ENCODE measurements around the gene SLX1A.
"Not testable (repeated sequence)": the region's sequence is repeated elsewhere in the genome, so short reads cannot be mapped to it uniquely, and the experiment has no call there.

SLX1A gene

DNA sequence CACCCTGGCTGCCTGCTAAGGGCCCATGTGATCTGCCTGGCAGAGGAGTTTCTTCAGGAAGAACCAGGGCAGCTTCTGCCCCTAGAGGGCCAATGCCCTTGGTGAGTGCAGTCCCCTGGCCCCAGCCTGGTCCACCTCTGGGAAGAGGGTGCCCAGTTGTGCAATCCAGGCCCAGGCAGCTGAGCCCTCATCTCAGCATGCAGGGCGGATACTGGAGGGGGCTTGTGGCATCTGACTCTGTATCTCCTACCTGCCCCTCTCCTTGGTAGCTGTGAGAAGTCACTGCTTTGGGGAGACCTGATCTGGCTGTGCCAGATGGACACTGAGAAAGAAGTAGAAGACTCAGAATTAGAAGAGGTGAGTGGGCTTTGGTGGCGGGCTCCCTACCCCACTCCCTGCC lies 3.3 kb downstream of the SLX1A start:
- not testable (repeated sequence) for DNase-seq (ENCODE audit: low read depth); H3K4me3 ChIP-seq (ENCODE audit: control insufficient read depth, low read depth, low read length)

DNA sequence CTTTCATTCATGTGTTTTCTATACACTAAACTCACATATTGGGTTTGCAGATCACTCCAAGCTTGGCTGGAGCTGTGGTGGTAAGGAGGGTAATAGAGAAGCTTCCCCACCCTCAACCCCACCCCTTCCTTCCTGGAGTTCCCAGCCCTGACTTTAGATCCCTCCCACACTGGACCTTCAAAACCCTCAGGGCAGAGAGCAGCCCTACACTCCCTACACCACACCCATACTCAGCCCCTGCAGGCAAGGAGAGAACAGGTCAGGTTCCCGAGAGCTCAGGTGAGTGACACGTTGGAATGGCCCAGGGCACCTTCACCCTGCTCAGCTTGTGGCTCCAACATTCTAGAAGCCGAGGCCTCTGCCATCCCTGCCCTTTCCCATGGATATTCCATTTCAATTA lies 5.4 kb downstream of the SLX1A start, which contains the start of gene SULT1A3:
Gene SULT1A3, plus strand, starts transcription at position 207 of the 400 bp plus-strand sequence. CDS start 1,474 bp downstream, outside the sequence.
- not testable (repeated sequence) for DNase-seq (ENCODE audit: low read depth); H3K4me3 ChIP-seq (ENCODE audit: control insufficient read depth, low read depth, low read length)

DNA sequence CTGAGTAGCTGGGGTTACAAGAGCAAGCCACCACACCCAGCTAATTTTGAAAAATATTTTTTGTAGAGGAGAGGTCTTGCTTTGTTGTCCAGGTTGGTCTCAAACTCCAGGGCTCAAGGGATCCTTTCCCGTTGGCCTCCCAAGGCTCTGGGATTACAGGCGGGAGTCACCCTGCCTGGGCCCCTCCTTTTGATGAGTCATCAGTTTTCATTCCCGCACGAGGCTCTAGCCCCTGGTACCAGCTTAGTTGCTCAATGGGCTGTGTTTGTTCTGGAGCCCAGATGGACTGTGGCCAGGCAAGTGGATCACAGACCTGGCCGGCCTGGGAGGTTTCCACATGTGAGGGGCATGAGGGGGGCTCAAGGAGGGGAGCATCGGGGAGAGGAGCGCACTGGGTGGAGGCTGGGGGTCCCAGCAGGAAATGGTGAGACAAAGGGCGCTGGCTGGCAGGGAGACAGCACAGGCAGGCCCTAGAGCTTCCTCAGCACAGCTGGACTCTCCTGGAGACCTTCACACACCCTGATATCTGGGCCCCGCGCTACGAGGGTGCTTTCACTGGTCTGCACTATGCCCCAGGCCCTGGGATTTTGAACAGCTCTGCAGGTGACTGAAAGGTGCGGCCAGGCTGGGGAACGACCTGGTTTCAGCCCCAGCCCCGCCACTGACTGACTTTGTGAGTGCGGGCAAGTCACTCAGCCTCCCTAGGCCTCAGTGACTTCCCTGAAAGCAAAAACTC lies 6.1 kb downstream of the SLX1A start:
- DNase-seq (ENCODE audit: low read depth); H3K4me3 ChIP-seq (ENCODE audit: control insufficient read depth, low read depth, low read length): not testable (repeated sequence)

DNA sequence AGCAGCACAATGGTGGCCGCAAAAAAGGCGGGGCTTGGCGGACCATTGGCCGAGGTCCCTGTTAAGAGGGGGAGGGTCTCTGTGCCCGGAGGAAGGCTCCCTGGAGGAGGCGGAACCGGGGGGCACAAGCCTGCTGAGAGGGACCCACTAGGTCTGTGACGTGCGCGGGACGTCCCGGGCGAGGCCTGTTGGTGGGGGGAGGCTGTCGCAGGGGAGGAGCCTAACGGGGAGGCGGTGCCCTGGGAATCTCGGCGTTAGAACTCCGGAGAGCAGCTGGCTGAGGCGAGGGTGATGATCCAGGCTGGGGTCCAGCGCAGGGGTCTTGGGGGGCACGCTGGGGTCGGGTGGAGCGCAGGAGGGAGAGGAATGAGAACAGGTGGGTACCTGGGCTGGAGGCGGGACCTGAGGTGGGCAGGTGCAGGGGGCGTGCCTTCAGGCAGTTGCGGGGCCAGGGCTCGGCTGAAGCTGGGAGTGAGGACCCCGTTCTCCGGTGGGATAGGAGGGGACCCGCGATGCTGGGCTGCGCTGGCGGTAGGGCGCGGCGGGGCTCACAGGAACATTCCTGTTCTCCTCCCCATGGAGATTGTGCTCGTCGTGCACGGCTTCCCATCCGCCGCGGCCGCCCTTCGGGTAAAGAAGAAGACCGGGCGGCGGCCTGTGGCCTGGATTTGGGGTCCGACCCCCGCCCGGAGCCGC lies 12.0 kb downstream of the SLX1A start:
- not testable (repeated sequence) for DNase-seq (ENCODE audit: low read depth)
- peak overlapping the region; percentile 29 for H3K4me3 ChIP-seq (ENCODE audit: control insufficient read depth, low read depth, low read length)

DNA sequence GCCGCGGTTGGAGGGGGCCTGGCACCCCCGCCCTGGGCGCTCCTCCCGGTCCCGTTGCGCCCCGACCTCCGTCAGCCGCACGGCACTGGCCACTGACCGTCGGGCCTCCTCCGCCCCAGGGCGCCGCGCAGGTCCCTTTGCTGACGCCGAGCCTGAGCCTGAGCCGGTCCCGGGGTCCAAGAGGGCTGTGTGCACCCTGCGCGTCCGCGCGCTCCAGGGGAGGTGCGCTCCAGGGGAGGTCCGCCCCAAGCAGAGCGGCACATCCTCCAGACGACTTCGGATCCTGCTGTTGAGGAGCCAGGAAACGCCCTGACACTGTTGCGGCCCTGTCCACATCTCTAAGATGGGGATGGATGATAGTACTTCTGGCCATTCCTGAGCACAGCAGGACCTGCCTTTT lies 12.6 kb downstream of the SLX1A start:
- not testable (repeated sequence) for DNase-seq (ENCODE audit: low read depth); H3K4me3 ChIP-seq (ENCODE audit: control insufficient read depth, low read depth, low read length)

DNA sequence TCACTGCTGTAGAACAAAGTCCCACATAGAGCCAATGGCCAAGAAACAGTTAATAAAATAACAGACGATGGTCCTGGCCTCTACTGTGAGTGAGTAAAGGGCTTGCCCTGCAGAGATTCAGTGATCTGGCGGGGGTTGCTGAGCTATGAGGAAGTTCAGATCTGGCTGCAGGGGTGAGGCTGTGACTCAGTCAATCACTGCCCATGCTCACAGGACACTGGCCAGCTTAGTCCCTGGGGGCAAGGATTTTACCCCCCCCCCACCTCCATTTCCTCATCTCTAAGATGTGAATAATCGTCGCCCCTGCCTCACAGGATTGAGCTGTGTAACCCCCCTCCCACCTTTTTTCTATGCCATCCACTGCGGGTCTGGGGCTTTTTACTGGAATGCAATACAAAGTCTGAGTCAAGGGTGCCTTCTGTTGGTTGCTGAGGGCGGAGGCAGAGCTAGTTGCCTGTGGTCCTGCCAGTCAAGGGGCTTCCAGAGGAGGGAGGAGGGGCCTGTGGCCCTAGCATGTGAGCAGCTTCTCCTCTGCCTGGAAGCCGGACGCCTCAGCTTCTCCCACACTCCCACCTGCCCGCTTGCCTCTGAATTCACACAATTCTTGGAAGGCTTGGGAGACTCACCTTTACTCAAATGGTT lies 13.5 kb downstream of the SLX1A start:
- not testable (repeated sequence) for H3K4me3 ChIP-seq (ENCODE audit: control insufficient read depth, low read depth, low read length); DNase-seq (ENCODE audit: low read depth)

DNA sequence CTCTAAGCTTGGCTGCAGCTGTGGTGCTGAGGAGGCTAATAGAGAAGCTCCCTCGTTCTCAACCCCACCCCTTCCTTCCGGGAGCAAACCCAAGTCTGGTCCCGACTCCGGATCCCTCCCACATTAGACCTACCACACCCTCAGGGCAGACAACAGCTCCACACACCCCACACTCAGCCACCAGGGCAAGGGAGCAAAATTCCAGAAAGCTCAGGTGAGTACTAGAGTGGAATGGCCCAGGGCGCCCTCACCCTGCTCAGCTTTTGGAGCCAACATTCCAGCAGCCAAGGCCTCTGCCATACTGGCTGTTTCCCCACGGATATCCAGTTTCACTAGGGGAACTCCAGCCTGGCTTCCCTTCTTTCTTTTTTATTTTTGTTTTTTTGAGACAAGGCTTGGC lies 15.4 kb downstream of the SLX1A start:
- DNase-seq (ENCODE audit: low read depth): not testable (repeated sequence)

DNA sequence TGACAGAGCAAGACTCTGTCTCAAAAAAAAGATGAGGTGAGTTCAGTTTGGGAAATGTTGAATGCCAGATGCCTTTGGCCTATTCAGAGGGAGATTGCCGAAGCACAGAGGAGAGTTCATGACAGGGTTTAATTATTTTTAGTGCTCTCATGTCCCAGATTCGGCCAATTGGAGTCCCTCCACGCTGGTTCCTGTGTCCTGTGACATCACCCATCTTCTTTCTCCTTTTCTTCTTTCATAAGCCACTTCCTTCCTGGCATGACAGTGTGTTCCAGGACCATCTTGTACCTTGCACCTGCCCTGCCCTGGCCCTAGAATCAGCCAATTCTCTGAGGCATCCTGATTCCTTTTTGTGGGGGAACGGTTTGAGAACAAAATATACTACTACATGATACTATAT lies 17.7 kb downstream of the SLX1A start:
- not testable (repeated sequence) for H3K4me3 ChIP-seq (ENCODE audit: control insufficient read depth, low read depth, low read length); DNase-seq (ENCODE audit: low read depth)

More for the DNA sequence above, 15.4 kb downstream of the SLX1A start:
- H3K4me3 ChIP-seq (ENCODE audit: control insufficient read depth, low read depth, low read length): not testable (repeated sequence)

DNA sequence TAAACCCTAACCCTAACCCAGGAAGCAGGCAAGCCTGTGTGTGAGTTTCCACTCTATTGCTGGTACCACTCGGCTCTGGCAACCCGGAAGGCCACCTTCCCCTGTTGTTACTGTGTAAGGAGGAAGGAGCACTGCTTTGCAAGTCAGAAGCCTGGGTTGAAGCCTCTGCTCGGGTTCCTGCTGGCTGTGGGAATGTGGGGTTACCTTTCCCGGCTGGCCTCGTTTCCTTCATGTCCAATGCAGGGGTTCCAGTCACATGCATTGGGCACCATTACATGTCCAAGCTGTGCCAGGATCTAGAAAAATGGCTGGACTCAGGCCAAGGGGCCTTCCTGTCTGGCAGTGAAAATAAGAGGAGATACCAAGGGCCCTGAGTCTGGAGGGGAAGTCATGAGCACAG lies 23.4 kb downstream of the SLX1A start:
- DNase-seq (ENCODE audit: low read depth); H3K4me3 ChIP-seq (ENCODE audit: control insufficient read depth, low read depth, low read length): not testable (repeated sequence)

All from fibroblast of mammary gland (primary cell).